Sciatic nerve (tissue), 2 donors: ENCODE results near the gene PLXNB2. TPM values are rescaled to one million over a fixed set of nuclear protein-coding genes. Genes with fewer than 3 reads are reported as not detected.

Experiments
- ATAC-seq: fragments of 200-7000 bp; cut with Tn5 transposase; one replicate; pipeline ENCODE4 v1.9.1; 2020; ENCODE audit warnings: mild to moderate bottlenecking, moderate library complexity
- DNase-seq: peaks from one replicate; pipeline ENCODE4 v3.0.0-alpha.2; 2020; ENCODE audit warnings: low spot score
- intact Hi-C: fragments of 100-400 bp; cut with DNase I; formaldehyde crosslinking; loops from one replicate; pipeline ENCODE4 v1.14.2; 2022
- total RNA-seq: library from RNA; stranded (reverse); fragmentation: NEBNext Ultra II Directional; extraction: Animal tissue kit (Norgen Biotek cat#: 25700); gene quantifications from one replicate; pipeline ENCODE4 v1.2.1, GENCODE V29; 2021
- donor health status: DM: no; HTN: no; CAD: no.
- donor health status: DM: no; HTN: no; CAD: no.

The PLXNB2 gene
- total RNA-seq, 1 donor from 2014 or later = 160 TPM

DNA sequence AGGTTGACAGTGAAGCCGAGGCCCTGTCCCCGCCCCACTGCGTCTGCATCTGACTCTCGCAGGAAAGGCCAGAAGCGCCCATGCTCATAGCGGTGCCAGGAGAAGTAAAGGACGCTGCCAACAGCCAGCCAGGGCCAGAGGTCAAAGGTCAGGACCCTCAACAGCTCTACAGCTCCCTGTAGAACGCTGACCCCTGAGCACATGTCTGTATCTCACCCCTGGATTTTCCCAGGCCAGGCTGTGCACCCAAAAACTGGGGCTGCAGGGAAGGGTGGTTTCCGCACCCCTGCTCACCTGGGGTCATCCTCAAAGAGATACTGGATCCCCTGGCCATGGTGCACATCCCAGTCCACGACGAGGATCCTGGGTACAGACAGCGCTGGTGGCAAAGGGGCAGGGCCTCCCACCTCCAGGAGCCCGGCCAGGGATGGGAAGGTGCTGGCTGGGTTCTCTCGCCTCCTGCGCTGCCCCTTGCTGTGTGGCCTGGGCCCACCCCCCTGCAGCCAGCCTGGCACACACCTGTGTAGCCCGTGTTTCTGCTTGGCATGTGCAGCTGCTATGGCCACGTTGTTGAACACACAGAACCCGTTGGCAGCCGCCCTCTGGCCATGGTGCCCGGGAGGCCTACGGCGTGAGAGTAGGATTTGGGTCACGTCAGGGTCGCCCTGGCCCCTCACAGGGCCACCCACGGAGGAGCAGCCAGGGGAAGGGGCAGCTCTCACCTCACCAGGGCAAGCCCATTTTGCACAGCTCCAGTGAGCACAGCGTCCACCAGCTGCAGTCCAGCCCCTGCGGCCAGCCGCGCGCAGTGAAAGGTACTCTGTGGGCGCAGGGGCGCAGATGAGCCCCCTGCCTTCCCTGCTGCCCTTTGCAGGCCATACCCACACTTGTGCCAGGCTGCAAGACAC lies 57.9 kb downstream of the PLXNB2 start:
- intact Hi-C loops = loop anchor here (5.0 to 10.0 kb wide), 2 partner anchors 78 to 255 kb away; partner anchors contain the start of genes DENND6B, LMF2 and NCAPH2
- DNase-seq = no peak

DNA sequence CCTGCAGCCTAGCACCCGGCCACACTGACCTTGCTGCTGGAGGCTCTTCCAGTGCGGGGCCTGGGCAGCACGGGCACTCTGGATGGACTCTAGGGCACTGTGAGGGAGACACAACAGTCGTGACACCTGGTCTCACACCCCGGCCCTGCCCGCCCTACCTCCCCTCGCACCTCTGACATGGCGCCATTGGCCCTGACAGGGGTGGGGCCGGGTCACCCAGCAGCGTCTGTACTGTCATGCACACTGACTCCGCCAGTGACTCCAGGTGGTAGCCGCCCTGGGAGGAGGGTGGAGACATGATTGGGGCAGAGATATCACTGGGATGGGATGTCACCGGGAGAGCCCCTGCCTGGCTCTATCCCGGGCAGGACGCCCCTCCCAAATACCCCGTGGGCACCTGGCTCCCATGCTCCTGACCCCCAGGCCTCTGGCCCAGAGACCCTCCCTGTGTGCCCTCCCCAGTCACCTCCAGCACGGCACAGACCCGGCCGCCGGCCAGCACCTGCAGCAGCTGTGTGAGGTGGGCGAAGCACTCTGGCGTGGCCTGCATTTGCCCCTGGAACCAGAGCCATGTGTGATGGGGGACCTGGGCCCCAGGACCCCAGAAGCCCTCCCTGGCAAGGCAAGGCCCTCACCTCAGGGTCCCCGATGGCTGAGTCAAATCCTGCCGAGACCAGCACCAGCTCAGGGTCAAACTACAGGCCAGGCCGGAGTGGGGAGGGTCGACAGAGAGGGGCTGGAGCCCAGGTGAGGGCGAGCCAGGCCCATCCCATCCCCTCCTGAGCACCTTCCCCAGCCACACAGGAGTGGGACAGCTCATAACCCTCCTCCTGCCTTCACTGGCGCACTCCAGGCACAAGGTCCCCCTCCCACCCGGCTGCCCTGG lies 59.0 kb downstream of the PLXNB2 start:
- intact Hi-C loops = loop anchor here (10.0 kb wide), 1 partner anchor 256 kb away; the partner anchor contains the start of genes LMF2 and NCAPH2
- no peak for DNase-seq
- ATAC-seq = no peak

More for the DNA sequence above, 57.9 kb downstream of the PLXNB2 start:
- ATAC-seq = no peak

DNA sequence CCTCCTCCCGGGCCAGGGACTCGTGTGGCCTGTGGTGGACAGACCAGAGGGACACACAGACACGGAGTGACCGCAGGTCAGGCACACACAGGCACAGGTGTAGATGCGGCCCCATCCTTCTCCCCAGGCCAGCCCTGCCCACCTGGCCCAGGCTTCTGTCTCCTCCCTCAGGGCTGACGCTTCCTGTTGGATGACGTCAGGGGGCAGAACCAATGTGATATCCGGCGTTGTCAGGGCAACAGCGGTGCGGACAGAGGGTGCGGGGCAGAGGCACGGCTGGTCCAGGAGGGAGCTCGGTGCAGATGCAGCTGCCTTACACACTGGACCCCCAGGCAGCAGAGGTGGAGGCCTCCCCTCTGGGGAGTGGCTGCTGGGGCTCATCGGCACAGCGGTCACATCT lies 59.7 kb downstream of the PLXNB2 start:
- intact Hi-C loops = loop anchor here (10.0 kb wide), 1 partner anchor 257 kb away; the partner anchor contains the start of genes LMF2 and NCAPH2

DNA sequence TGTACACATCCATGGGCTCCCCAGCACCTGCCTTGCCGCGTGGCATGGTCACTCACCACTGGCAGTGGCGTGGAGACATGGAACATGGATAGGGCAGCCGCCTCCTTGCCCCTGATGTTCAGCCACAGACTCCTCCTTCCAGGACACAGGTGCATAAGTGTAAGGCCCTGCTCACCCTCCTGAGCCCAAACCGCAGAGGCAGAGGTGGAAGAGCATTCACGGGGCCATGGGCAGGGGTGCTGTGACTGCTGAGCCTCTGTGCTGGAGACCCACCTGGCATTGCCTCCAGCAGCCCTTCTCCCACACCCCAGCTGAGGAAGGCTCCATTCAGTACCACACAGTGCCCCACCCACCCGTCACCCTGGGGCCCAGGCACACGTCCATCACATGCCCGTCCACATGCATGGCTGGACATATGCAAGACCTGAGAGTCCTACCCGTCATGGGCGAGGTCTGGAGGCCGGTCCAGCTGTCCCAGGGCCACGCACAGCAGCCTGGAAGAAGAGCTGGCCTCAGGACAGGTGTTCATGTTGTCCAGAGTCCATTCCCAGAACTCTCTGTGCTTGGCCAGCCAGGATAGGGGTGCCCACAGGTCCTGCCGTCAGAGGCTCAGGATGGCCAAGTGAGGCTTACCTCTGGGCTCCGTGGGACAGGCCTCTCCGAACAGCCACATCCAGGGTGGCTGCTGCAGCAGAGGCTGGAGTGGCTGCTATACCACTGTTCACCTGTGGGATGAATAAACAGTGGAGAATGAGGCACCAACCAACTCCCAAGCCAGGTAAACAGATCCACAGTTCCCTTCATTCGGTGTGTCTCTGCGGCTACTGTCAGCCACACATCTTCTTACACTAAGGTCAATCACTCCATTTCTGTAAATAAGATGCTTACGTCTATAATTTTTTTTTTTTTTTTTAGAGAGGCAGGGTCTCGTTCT lies 60.9 kb downstream of the PLXNB2 start:
- intact Hi-C loops = loop anchor here (10.0 kb wide), 1 partner anchor 258 kb away; the partner anchor contains the start of genes LMF2 and NCAPH2
- no peak for ATAC-seq
- no peak for DNase-seq

More for the DNA sequence above, 59.7 kb downstream of the PLXNB2 start:
- DNase-seq = no peak
- ATAC-seq = no peak

DNA sequence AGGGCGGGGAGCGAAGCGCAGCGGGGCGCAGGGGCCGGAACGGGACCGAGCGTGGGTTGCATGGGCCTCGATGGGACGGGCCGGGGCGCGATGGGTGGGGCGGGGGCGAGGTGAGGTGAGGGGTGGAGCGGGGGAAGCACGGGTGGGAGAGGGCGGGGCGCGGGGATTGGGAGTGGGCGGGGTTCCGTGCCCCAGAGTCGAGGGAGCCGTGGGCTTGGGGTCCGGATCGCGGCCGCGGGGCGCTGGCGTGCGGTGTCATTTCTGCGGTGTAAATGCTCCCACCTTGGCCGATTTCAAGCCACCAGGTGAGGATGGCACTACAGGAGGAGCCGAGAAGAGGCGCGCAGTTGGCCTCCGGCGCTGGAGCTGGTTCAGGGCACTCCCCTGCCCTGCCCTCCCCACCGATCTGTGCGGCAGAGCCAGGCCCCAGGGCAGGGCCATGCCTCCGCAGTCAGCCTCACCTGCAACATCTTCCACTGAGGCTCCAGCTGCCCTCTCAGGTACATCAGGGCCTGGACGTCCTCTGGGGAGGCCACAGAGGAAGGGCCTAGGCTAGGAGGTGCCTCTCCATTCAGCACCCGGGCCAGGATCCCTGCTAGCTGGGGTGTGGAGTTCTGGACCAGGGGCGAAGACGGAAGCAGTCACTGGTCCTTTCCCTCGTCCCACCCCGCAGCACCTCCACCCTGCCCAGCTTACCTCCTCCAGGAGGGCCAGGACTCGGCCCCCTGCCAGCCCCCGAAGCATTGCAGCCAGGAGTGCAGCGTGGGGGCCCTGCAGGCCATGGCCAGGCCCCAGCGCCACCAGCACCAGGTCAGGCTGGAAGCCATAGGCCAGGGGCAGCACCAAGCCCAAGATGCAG lies 62.0 kb downstream of the PLXNB2 start:
- intact Hi-C loops = loop anchor here (10.0 kb wide), 1 partner anchor 259 kb away; the partner anchor contains the start of genes LMF2 and NCAPH2
- peak; percentile 4 for ATAC-seq
- no peak for DNase-seq

DNA sequence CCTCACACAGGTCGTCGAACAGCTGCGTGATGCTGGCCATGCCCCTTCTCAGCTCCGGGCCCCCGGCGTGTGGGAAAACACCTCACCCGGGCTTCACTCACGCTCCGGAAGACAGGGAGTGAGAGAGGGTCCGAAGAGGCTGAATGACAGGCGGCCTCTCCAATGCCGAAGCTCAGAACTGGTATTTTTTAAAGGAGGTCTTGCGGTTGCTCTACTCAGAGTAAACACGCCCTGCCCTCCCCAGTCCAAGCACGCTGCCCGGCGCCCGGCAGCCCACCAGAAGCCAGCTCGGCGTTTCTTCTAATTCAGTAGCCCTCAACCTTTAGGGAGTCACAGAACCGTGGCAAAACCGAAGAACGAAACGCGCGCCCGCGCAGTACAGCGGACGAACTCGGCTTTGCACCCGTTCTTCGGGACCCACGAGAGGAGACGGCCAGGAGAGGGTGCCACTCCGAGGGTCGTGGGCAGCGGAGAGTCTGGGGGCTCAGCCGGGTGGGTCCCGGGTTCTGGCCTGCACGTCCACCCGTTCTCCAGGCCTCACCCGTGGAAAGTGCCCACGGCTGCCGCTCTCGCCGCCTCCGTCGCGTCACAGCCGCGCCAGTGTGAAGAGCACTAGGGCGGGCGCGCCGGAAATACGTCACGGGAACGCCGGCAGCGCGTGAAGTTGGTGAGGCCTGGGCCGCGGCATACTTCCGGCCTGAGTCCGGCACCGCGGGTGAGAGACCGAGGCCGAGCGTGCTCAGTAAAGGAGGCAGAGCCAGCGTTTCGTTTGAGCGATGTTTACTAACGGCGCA lies 62.8 kb downstream of the PLXNB2 start, which contains the start of gene TUBGCP6:
Gene TUBGCP6 (minus strand): TSS at position 604 of the 794 bp plus-strand sequence. CDS start 564 bp downstream, at position 40.
- DNase-seq = peak; percentile 96
- intact Hi-C loops = loop anchor here (10.0 kb wide), 1 partner anchor 260 kb away; the partner anchor contains the start of genes LMF2 and NCAPH2
- peak; percentile 95 for ATAC-seq

DNA sequence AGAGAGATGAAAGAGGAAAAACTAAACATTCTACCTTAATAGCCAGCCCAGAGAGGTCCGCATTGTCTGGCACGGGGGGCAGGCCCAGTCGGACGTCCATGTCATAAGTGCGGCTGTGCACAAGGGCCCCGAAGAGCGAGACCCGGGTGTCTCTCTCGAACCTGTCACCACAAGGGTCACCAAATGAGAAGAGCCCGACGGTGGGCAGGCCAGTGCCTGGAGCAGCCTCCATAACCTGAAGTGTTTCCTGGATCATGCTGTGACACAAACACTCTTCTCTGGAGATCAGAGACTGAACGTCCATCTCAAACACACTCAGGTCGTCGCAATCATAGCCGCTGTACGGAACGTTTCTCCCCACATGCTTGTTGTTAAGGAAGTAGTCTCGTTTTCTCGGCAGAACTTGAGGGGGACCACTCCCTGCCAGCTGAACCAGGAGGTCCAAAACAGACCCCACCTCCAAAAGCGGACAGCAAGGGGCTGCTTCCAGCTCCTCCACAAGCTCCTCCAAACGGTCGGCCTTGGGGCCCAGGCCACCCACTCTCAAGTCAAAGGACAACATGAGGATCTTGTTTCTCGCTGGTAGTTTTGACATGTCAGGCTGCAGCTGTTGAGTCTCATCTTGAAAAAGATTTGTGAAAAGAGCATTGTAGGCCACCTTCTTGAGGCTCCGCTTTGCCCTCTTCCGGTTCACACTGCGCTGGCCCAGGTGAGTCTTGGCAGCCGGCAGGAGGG lies 63.6 kb downstream of the PLXNB2 start:
- intact Hi-C loops = loop anchor here (10.0 kb wide), 1 partner anchor 261 kb away; the partner anchor contains the start of genes LMF2 and NCAPH2
- no peak for ATAC-seq
- no peak for DNase-seq

DNA sequence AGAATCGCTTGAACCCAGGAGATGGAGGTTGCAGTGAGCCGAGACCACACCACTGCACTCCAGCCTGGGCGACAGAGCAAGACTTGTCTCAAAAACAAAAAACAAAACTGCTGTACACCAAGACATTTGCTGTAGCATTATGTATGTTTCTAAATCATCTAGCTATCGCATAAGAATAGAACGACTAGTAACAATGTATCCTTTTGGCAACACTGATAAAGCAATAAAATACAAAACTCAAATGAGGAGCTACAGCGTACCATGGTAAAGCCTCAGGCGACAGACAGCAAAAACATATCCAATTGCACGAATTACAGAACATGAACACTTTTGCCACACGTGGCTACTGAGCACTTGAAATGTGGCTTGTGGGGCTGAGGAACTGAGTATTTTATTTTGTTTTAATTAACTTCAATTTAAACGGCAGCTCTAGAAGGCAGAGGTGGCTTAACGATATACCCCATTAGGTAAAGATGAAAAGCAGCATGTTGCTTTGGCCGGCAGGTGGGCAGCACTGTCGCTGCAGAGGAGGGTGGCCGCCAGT lies 65.0 kb downstream of the PLXNB2 start:
- no peak for DNase-seq
- intact Hi-C loops = loop anchor here (10.0 kb wide), 1 partner anchor 262 kb away; the partner anchor contains the start of genes LMF2 and NCAPH2
- no peak for ATAC-seq

DNA sequence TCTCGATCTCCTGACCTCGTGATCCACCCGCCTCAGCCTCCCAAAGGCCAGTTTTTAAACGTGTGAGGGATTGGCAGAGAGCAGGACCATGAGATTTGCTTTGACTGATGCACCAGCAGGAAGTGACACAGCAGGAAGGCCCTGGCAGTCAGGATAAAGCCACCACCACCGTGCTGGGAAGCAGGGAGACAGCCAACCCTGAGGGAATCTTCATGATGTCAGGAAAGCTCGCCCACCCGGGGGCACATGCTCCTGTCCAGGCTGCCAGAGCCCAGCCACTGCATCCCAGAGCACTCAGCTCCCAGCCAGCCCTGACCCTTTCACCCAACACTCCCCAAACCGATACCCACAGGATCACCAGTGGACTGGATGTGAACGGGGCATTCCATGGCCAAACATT lies 68.7 kb downstream of the PLXNB2 start:
- ATAC-seq (no peak), DNase-seq (no peak)
- intact Hi-C loops = no loop called here

DNA sequence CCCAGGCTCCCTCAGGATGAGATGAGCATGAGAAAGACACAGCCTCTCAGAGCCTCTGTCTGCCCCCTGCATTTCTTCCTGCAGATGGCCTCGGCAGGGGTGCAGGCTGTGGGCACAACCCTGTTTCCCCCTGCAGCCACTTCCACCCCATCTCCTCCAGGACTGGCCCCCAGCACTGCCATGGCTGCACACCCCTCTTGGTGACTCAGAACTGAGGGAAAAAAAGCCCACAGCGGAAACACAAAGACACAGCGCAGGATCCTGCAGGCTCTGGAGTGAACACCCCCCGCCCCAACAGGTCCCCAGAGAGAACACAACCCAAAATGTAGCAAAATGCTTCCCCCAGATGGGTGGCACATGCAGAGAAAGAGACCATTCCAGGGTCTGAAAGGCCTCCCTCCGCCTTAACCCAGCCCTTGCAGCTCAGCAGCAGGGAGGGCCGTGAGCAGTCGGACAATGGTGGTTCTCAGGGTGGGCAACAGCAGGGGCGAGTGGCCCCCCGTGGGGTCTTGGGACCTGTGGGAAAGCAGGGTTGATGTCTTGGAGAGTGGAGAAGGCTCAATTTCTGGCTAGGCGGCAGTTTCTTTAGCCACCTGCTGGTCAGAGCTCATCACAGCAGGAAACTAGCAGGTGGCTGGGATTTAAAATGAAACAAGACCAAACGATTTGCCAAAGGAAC lies 70.6 kb downstream of the PLXNB2 start:
- ATAC-seq = no peak
- no peak for DNase-seq
- intact Hi-C loops = no loop called here

DNA sequence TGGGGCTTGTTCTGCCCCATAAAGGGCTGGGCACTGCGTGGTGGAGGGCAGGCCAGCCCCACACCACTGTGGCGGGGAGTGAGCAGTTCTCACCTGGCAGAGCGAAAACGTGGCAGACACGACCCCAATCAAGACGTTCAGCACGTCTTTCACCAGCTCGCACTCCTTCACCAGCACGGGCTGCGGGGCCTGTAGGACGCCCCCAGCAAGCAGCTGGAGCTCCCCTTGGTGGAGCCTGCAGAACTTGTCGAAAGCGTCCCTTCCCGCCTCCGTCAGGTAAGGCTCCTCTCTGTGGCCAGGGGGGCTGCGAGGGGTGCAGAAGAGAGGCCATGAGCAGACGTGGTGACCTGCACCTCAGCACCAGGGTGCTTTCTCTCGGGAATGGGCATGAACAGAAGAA lies 74.2 kb downstream of the PLXNB2 start:
- DNase-seq (no peak), ATAC-seq (no peak)
- intact Hi-C loops = no loop called here

DNA sequence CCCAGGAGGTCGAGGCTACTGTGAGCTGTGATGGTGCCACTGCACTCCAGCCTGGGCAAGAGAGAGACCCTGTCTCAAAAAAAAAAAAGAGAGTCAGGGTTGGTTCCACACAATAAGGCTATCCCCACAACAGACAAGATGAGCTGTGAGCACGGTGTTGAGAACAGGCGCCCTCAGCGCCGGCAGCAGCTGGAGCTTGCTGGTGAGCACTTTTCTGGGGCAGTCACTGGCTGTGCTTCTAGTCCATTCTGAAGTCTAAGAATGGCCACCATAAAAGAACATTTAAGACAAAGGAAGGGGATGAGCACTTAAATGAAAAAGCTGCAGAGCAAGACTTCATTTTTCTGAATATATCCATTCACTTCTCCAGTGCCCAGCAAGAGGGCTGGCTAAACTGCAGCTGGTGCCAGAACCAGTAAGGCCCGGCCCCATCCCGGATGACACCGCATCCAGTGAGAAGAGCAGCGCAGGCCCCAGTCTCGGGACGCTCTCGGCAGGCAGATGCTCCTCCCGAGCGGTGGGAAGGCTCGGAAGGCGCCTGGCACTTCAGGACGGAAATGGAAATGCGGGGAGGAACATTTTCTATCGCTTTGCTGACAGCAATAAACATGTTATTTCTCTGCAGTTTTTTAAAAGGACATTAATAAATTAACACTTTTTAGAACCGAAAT lies 74.8 kb downstream of the PLXNB2 start:
- intact Hi-C loops = no loop called here
- ATAC-seq (no peak), DNase-seq (no peak)

DNA sequence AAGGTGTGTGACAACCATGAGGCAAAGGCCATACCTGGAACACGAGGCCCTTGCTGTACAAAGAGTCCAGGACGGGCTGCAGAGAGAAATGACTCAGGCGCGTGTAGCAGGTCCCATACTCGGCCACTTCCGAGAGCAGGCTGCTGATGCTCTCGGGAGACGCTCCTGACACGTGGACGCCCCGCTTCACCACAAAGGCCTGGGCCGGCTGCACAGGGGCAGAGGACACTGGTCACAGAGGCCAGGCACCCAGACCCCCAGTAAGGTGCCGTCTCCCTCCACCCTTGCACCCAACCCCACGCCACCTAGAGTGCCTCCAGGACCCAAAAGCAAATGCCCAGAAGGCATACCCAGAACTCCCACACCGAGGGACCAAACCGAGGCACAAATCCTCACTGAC lies 78.1 kb downstream of the PLXNB2 start:
- ATAC-seq (no peak), DNase-seq (no peak)
- intact Hi-C loops = no loop called here

DNA sequence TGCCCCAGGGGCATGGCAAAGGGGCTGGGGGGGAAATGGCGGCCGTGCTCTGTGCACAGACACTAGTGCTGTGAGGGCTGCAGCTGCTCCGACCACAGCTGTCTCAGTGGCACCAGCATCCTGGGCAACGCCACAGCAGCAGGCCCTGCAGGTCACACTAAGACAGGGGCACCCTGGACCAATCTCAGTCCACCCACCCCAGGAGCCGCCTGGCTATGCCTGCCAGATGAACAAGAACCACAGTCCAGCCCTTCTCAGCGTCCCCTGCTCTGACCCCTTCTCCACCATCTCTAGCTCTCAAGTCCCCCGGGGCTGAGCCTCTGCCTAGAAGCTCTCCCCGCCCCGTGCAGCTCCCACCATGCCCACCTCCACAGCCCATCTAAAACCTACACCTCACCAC lies 79.1 kb downstream of the PLXNB2 start:
- intact Hi-C loops = no loop called here
- DNase-seq (no peak), ATAC-seq (no peak)
